ENCODE data around the gene SSH2.

DNA sequence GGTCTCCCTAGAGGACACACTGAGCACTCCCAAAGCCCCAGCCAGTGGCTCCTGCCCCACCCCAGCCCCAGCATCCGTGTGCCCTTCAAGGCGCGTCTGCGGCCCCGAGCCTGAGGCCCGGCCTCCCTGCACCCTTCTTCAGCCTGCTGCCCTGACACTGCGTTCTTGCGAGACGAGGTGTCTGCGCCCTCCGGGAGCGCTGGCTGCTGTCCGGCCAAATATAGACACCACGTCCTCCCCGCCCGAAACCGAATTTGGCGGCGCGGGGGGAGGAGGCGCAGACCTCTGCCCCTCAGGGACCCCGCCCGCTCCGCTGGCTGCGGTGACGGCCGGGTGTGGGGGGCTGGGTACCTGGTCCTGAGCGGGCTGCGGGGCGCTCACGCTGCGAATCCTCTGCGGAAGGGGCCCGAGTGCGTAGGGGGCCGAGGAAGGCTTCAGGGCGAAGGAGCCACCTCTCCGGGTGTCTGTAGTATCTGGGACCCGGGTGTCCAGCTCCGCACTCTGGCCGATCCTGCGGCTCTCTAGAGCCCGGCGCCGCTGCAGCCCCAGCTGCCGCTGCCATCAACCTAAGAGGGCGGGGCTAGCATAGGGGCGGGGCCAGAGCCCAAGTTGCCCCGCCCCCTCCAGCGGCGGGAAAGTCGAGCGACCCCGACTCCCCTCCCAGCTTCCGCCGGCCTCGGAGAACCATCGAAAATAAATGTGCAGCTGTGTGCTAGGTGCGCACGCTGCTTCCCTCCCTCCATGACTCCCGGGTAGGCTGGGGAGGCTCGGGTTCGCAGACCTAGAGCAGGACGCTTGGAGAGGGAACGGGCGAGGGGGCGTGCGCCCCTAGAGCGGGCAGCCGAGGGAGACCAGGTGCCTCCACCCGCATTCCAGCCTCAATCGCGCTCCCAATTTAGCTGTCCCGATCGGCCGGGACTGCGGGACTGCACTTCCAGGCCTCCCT is 307.4 kb downstream of the SSH2 start, which contains the start of gene CORO6:
- TF ChIP-seq, protein P1, sequence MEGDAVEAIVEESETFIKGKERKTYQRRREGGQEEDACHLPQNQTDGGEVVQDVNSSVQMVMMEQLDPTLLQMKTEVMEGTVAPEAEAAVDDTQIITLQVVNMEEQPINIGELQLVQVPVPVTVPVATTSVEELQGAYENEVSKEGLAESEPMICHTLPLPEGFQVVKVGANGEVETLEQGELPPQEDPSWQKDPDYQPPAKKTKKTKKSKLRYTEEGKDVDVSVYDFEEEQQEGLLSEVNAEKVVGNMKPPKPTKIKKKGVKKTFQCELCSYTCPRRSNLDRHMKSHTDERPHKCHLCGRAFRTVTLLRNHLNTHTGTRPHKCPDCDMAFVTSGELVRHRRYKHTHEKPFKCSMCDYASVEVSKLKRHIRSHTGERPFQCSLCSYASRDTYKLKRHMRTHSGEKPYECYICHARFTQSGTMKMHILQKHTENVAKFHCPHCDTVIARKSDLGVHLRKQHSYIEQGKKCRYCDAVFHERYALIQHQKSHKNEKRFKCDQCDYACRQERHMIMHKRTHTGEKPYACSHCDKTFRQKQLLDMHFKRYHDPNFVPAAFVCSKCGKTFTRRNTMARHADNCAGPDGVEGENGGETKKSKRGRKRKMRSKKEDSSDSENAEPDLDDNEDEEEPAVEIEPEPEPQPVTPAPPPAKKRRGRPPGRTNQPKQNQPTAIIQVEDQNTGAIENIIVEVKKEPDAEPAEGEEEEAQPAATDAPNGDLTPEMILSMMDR (IDR thresholded peaks at IDR 0.05): no peak
- peak in 1 of 4 donors; percentile 43 for TF ChIP-seq POLR2A (IDR thresholded peaks at IDR 0.05)
